Right ventricle myocardium superior (tissue), 1 donor: ENCODE data around the gene UTF1. TPM values are rescaled to one million over a fixed set of nuclear protein-coding genes. Genes with fewer than 3 reads are reported as not detected.

Source experiments
- ATAC-seq: fragments of 200-7000 bp; cut with Tn5 transposase; one replicate; pipeline ENCODE4 v1.9.1; 2020; ENCODE audit warnings: mild to moderate bottlenecking; ENCODE audit not compliant: poor library complexity
- DNase-seq: peaks from one replicate; pipeline ENCODE4 v3.0.0-alpha.2; 2020
- intact Hi-C: fragments of 100-400 bp; cut with DNase I; formaldehyde crosslinking; loops from one replicate; pipeline ENCODE4 v1.11.2; 2022
- microRNA-seq: library from miRNA; unstranded; fragments of <30 nt; microRNA quantifications from one replicate; pipeline ENCODE4 v1.2.0, GENCODE V29; 2020
- total RNA-seq: library from RNA; stranded (reverse); fragmentation: NEBNext Ultra II Directional; extraction: Animal tissue kit (Norgen Biotek cat#: 25700); gene quantifications from one replicate; pipeline ENCODE4 v1.2.1, GENCODE V29; 2021
- donor health status: DM: no; HTN: yes; CAD: no; lungs with severe emphysema.

UTF1 gene
- total RNA-seq, 1 donor from 2014 or later = not detected

- no peak for ATAC-seq
- intact Hi-C loops = no loop called here
- no peak for DNase-seq
Measured at GRCh38 chr10:133281084-133281483, 51.1 kb downstream of the UTF1 start.

Small RNA genes lying within 50 kb of the gene (microRNA-seq; reads per million reads assigned to microRNA genes)
- gene MIR202 = 2.3 reads per million

Other genes with a start within 250 kb of the UTF1 start
- gene ADGRA1, start 142.3 kb upstream of the UTF1 start, total RNA-seq = not detected
- gene KNDC1, start 70.0 kb upstream of the UTF1 start, total RNA-seq = not detected
- gene VENTX, start 7.6 kb downstream of the UTF1 start, total RNA-seq = 0.43 TPM
- gene ADAM8, start 46.7 kb downstream of the UTF1 start, total RNA-seq = 2.5 TPM
- 38.5 TPM for gene TUBGCP2, start 78.7 kb downstream of the UTF1 start, total RNA-seq
- gene ZNF511, start 78.7 kb downstream of the UTF1 start, total RNA-seq = 44.8 TPM
- not detected for gene CALY, start 106.7 kb downstream of the UTF1 start, total RNA-seq
- gene PRAP1, start 117.2 kb downstream of the UTF1 start, total RNA-seq = not detected
- gene FUOM, start 127.8 kb downstream of the UTF1 start, total RNA-seq = 7.4 TPM
- gene ECHS1, start 143.1 kb downstream of the UTF1 start, total RNA-seq = 239 TPM
- 3.4 TPM for gene PAOX, start 149.0 kb downstream of the UTF1 start, total RNA-seq
- gene MTG1, start 163.9 kb downstream of the UTF1 start, total RNA-seq = 14.7 TPM
- gene SPRN, start 194.4 kb downstream of the UTF1 start, total RNA-seq = not detected
- 0.51 TPM for gene SCART1, start 223.7 kb downstream of the UTF1 start, total RNA-seq